ENCODE data around the gene ZP3. TPM values are rescaled to one million over a fixed set of nuclear protein-coding genes. Genes with fewer than 3 reads are reported as not detected.
"Not testable (repeated sequence)": the region's sequence is repeated elsewhere in the genome, so short reads cannot be mapped to it uniquely, and the experiment has no call there.

ZP3 gene
- total RNA-seq, 1 donor from 2014 or later, result not detected

- not testable (repeated sequence) for H3K9me3 Mint-ChIP-seq (ENCODE audit: low read depth); H3K4me3 Mint-ChIP-seq (ENCODE audit: low read depth); H3K27me3 Mint-ChIP-seq; DNase-seq (ENCODE audit: low spot score, unreplicated experiment); H3K36me3 Mint-ChIP-seq (ENCODE audit: insufficient read depth); H3K4me1 Mint-ChIP-seq (ENCODE audit: low read depth); H3K27ac Mint-ChIP-seq
Measured at GRCh38 chr7:76471556-76472221, 46.9 kb downstream of the ZP3 start.

GRCh38 chr7:76473097-76473496 lies 48.3 kb downstream of the ZP3 start:
- not testable (repeated sequence) for H3K27me3 Mint-ChIP-seq; DNase-seq (ENCODE audit: low spot score, unreplicated experiment); H3K9me3 Mint-ChIP-seq (ENCODE audit: low read depth); H3K4me3 Mint-ChIP-seq (ENCODE audit: low read depth); H3K36me3 Mint-ChIP-seq (ENCODE audit: insufficient read depth); H3K27ac Mint-ChIP-seq; H3K4me1 Mint-ChIP-seq (ENCODE audit: low read depth)

- not testable (repeated sequence) for H3K36me3 Mint-ChIP-seq (ENCODE audit: insufficient read depth); H3K27me3 Mint-ChIP-seq; H3K27ac Mint-ChIP-seq; H3K4me3 Mint-ChIP-seq (ENCODE audit: low read depth); H3K4me1 Mint-ChIP-seq (ENCODE audit: low read depth); H3K9me3 Mint-ChIP-seq (ENCODE audit: low read depth); DNase-seq (ENCODE audit: low spot score, unreplicated experiment)
Measured at GRCh38 chr7:76476280-76476679, 51.5 kb downstream of the ZP3 start.

- H3K27me3 Mint-ChIP-seq; H3K4me3 Mint-ChIP-seq (ENCODE audit: low read depth); H3K36me3 Mint-ChIP-seq (ENCODE audit: insufficient read depth); H3K27ac Mint-ChIP-seq; H3K4me1 Mint-ChIP-seq (ENCODE audit: low read depth); DNase-seq (ENCODE audit: low spot score, unreplicated experiment); H3K9me3 Mint-ChIP-seq (ENCODE audit: low read depth): not testable (repeated sequence)
Measured at GRCh38 chr7:76476742-76477474, 52.2 kb downstream of the ZP3 start.

- not testable (repeated sequence) for H3K4me3 Mint-ChIP-seq (ENCODE audit: low read depth); H3K27me3 Mint-ChIP-seq; H3K36me3 Mint-ChIP-seq (ENCODE audit: insufficient read depth); H3K27ac Mint-ChIP-seq; DNase-seq (ENCODE audit: low spot score, unreplicated experiment); H3K9me3 Mint-ChIP-seq (ENCODE audit: low read depth); H3K4me1 Mint-ChIP-seq (ENCODE audit: low read depth)
Measured at GRCh38 chr7:76479628-76480027, 54.9 kb downstream of the ZP3 start.

GRCh38 chr7:76480403-76481253 lies 55.9 kb downstream of the ZP3 start:
- H3K4me3 Mint-ChIP-seq (ENCODE audit: low read depth); DNase-seq (ENCODE audit: low spot score, unreplicated experiment); H3K36me3 Mint-ChIP-seq (ENCODE audit: insufficient read depth); H3K27ac Mint-ChIP-seq; H3K4me1 Mint-ChIP-seq (ENCODE audit: low read depth); H3K27me3 Mint-ChIP-seq; H3K9me3 Mint-ChIP-seq (ENCODE audit: low read depth): not testable (repeated sequence)

- not testable (repeated sequence) for H3K27ac Mint-ChIP-seq; H3K4me3 Mint-ChIP-seq (ENCODE audit: low read depth); H3K9me3 Mint-ChIP-seq (ENCODE audit: low read depth); DNase-seq (ENCODE audit: low spot score, unreplicated experiment); H3K36me3 Mint-ChIP-seq (ENCODE audit: insufficient read depth); H3K4me1 Mint-ChIP-seq (ENCODE audit: low read depth); H3K27me3 Mint-ChIP-seq
Measured at GRCh38 chr7:76482660-76483059, 57.9 kb downstream of the ZP3 start.

- H3K4me3 Mint-ChIP-seq (ENCODE audit: low read depth); H3K9me3 Mint-ChIP-seq (ENCODE audit: low read depth); H3K36me3 Mint-ChIP-seq (ENCODE audit: insufficient read depth); H3K4me1 Mint-ChIP-seq (ENCODE audit: low read depth); H3K27ac Mint-ChIP-seq; DNase-seq (ENCODE audit: low spot score, unreplicated experiment); H3K27me3 Mint-ChIP-seq: not testable (repeated sequence)
Measured at GRCh38 chr7:76483081-76483480, 58.3 kb downstream of the ZP3 start.

- not testable (repeated sequence) for H3K4me1 Mint-ChIP-seq (ENCODE audit: low read depth); DNase-seq (ENCODE audit: low spot score, unreplicated experiment); H3K27me3 Mint-ChIP-seq; H3K27ac Mint-ChIP-seq; H3K9me3 Mint-ChIP-seq (ENCODE audit: low read depth); H3K36me3 Mint-ChIP-seq (ENCODE audit: insufficient read depth); H3K4me3 Mint-ChIP-seq (ENCODE audit: low read depth)
Measured at GRCh38 chr7:76484456-76484855, 59.7 kb downstream of the ZP3 start.

GRCh38 chr7:76485822-76486610 lies 61.3 kb downstream of the ZP3 start:
- H3K36me3 Mint-ChIP-seq (ENCODE audit: insufficient read depth); H3K27ac Mint-ChIP-seq; H3K4me3 Mint-ChIP-seq (ENCODE audit: low read depth); H3K27me3 Mint-ChIP-seq; H3K9me3 Mint-ChIP-seq (ENCODE audit: low read depth); DNase-seq (ENCODE audit: low spot score, unreplicated experiment); H3K4me1 Mint-ChIP-seq (ENCODE audit: low read depth): not testable (repeated sequence)

- H3K9me3 Mint-ChIP-seq (ENCODE audit: low read depth); H3K4me3 Mint-ChIP-seq (ENCODE audit: low read depth); H3K36me3 Mint-ChIP-seq (ENCODE audit: insufficient read depth); H3K27me3 Mint-ChIP-seq; H3K4me1 Mint-ChIP-seq (ENCODE audit: low read depth); DNase-seq (ENCODE audit: low spot score, unreplicated experiment); H3K27ac Mint-ChIP-seq: not testable (repeated sequence)
Measured at GRCh38 chr7:76486618-76487017, 61.9 kb downstream of the ZP3 start.

GRCh38 chr7:76487969-76488368 lies 63.2 kb downstream of the ZP3 start:
- DNase-seq (ENCODE audit: low spot score, unreplicated experiment); H3K27me3 Mint-ChIP-seq; H3K9me3 Mint-ChIP-seq (ENCODE audit: low read depth); H3K4me3 Mint-ChIP-seq (ENCODE audit: low read depth); H3K27ac Mint-ChIP-seq; H3K4me1 Mint-ChIP-seq (ENCODE audit: low read depth); H3K36me3 Mint-ChIP-seq (ENCODE audit: insufficient read depth): not testable (repeated sequence)

Measured in progenitor cell of endocrine pancreas (in vitro differentiated cells).